ENCODE measurements around the gene FBXL12.
A peak's percentile ranks its signal among the peaks of the same experiment; 100 is the strongest.

GRCh38 chr19:9834726-9835506, 16.0 kb upstream of the FBXL12 start, which contains the start of gene PIN1:
- TF ChIP-seq, protein P1, sequence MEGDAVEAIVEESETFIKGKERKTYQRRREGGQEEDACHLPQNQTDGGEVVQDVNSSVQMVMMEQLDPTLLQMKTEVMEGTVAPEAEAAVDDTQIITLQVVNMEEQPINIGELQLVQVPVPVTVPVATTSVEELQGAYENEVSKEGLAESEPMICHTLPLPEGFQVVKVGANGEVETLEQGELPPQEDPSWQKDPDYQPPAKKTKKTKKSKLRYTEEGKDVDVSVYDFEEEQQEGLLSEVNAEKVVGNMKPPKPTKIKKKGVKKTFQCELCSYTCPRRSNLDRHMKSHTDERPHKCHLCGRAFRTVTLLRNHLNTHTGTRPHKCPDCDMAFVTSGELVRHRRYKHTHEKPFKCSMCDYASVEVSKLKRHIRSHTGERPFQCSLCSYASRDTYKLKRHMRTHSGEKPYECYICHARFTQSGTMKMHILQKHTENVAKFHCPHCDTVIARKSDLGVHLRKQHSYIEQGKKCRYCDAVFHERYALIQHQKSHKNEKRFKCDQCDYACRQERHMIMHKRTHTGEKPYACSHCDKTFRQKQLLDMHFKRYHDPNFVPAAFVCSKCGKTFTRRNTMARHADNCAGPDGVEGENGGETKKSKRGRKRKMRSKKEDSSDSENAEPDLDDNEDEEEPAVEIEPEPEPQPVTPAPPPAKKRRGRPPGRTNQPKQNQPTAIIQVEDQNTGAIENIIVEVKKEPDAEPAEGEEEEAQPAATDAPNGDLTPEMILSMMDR (conservative IDR thresholded peaks at IDR 0.05; ENCODE audit: low read length): peak; percentile 25; the same call in 1 of the 2 replicates
- TF ChIP-seq EZH2phosphoT487 (IDR thresholded peaks at IDR 0.05; ENCODE audit: borderline replicate concordance): no peak
